Superior temporal gyrus (tissue), 1 donor: ENCODE results near the gene ZDHHC16.
"Not testable (repeated sequence)": the region's sequence is repeated elsewhere in the genome, so short reads cannot be mapped to it uniquely, and the experiment has no call there.

Experiments used
- DNase-seq: peaks from one replicate; pipeline ENCODE4 v3.0.0-alpha.2; 2016; ENCODE audit errors: extremely low spot score

The ZDHHC16 gene

GRCh38 chr10:97479410-97479809 is 33.4 kb downstream of the ZDHHC16 start:
- DNase-seq, result not testable (repeated sequence)

GRCh38 chr10:97479939-97480338 is 34.0 kb downstream of the ZDHHC16 start:
- DNase-seq, result no peak

GRCh38 chr10:97481071-97481470 is 35.1 kb downstream of the ZDHHC16 start:
- DNase-seq, result no peak

GRCh38 chr10:97482381-97482780 is 36.4 kb downstream of the ZDHHC16 start:
- DNase-seq, result no peak

GRCh38 chr10:97483506-97483905 is 37.5 kb downstream of the ZDHHC16 start:
- no peak for DNase-seq

GRCh38 chr10:97483921-97484320 is 37.9 kb downstream of the ZDHHC16 start:
- no peak for DNase-seq

GRCh38 chr10:97485647-97486281 is 39.8 kb downstream of the ZDHHC16 start:
- DNase-seq, result no peak

GRCh38 chr10:97490592-97490991 is 44.6 kb downstream of the ZDHHC16 start:
- DNase-seq, result peak; percentile 76

GRCh38 chr10:97494151-97494550 is 48.2 kb downstream of the ZDHHC16 start:
- DNase-seq, result peak; percentile 83

GRCh38 chr10:97494863-97495506 is 49.0 kb downstream of the ZDHHC16 start:
- peak; percentile 43 for DNase-seq

- peak; percentile 77 for DNase-seq
These were observed 51.6 kb downstream of the ZDHHC16 start for GRCh38 chr10:97497572-97498075.

- peak; percentile 96 for DNase-seq
These were observed 52.3 kb downstream of the ZDHHC16 start, which contains the start of gene MMS19 for GRCh38 chr10:97498076-97498840. Gene MMS19, minus strand, starts transcription at chr10:97498422. Its CDS starts 38 bp downstream, at chr10:97498384.

- DNase-seq, result no peak
These were observed 53.0 kb downstream of the ZDHHC16 start, which contains the start of gene UBTD1 for GRCh38 chr10:97498841-97499560. Gene UBTD1, plus strand, starts transcription at chr10:97498924. Its CDS starts 280 bp downstream, at chr10:97499204.

GRCh38 chr10:97499561-97500296 is 53.8 kb downstream of the ZDHHC16 start:
- peak; percentile 47 for DNase-seq

- DNase-seq, result no peak
These were observed 54.3 kb downstream of the ZDHHC16 start for GRCh38 chr10:97500297-97500575.

GRCh38 chr10:97502916-97503315 is 56.9 kb downstream of the ZDHHC16 start:
- no peak for DNase-seq

- no peak for DNase-seq
These were observed 57.4 kb downstream of the ZDHHC16 start for GRCh38 chr10:97503406-97503805.

- DNase-seq, result no peak
These were observed 59.2 kb downstream of the ZDHHC16 start for GRCh38 chr10:97505152-97505551.

- no peak for DNase-seq
These were observed 60.4 kb downstream of the ZDHHC16 start for GRCh38 chr10:97506199-97506991.
